HG03108 (cell line): ENCODE results near the gene CFAP91.
"Not testable (repeated sequence)": the region's sequence is repeated elsewhere in the genome, so short reads cannot be mapped to it uniquely, and the experiment has no call there.

Source experiments
- ATAC-seq: cut with Tn5 transposase; IDR thresholded peaks from one replicate; pipeline ENCODE4 v1.9.1; 2021; ENCODE audit warnings: moderate library complexity; ENCODE audit not compliant: unreplicated experiment

Gene CFAP91

DNA sequence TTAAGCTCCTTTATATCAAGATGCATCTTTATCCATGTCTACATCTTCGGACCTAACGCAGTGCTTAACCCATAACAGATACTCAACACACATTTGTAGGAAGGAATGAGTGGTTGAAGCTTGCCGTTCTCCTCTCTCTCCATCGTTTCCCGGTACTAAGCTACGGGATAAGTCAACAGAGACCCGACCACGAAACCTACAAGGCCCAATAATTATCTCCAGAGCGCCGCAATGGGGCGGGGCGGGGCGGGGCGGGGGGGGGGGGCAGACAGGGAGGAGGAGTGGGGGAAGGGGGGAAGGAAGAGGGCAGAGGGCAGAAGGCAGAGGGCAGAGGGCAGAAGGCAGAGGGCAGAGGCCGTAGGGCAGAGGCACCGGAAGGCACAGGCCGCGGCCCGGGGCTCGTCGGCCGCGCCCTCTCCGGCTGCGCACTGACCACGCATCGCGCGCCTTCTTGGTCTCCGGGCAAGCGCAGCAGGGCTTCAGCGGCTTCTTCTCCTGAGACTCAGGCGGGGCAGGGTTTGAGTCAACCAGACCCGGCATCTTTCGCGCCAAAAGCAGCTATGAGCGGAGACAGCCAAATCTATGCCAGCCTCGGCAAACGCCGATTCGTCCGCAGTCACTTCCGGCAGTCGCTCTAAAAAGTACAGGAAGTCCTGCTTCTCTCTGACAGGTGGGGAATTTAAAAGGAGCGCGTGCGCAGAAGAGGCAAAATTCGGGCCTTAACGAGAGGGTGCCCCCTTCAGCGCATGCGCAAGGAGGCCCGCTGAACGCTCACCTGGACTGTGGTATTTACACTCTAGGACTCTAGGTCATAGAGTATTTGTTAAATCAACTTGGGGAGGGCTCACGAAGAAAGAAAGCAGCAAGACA is 25.8 kb upstream of the CFAP91 start, which contains the start of gene COX17:
Gene COX17, minus strand, starts transcription at position 636 of the 870 bp plus-strand sequence. Its CDS starts 96 bp downstream, at position 540.
- ATAC-seq, result peak; percentile 84

DNA sequence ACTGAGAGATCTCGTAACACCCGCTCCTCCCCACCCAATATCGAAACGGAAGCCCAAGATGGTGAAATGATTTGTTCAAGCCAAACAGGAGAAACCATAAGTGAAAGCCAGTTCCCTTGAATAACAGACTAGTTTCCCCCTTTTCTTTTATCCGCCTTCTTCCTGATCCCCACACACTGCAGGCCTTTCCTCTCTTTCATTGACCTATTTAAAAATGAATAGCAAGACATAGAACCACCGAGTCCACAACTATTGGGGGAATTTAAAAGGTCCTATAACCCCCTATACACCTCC is 25.2 kb upstream of the CFAP91 start:
- ATAC-seq, result no peak

DNA sequence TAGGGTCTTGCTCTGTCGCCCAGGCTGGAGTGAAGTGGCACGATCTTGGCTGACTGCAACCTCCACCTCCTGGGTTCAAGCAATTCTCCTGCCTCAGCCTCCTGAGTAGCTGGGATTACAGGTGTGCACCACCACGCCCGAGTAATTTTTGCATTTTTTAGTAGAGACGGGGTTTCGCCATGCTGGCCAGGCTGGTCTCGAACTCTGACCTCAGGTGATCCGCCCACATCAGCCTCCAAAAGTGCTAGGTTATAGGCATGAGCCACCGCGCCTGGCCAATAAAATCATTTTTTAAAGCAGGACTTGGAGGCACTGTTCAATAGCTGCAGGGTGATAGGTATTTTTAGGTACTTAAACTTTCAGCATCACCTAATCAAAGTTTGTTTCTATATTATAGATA is 24.6 kb upstream of the CFAP91 start:
- not testable (repeated sequence) for ATAC-seq

DNA sequence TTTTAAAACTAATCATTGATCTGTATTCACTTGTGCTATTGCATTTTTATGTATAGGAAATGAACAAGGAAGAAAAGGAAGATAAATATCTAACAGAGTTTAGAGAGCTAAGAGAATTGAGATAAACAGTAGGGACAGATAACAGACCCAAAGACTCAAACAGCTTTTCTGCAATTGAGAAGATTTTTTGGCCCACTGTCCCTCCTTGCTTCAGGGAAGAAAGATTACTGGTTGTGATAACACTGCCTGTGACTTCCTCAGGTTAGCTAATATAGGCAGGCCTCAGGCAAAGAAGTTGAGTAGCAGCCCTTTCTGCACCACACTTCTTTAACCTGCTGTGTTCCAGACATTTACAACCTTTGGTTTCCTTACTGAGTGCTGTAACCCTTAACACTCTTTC is 22.9 kb upstream of the CFAP91 start:
- ATAC-seq, result no peak

DNA sequence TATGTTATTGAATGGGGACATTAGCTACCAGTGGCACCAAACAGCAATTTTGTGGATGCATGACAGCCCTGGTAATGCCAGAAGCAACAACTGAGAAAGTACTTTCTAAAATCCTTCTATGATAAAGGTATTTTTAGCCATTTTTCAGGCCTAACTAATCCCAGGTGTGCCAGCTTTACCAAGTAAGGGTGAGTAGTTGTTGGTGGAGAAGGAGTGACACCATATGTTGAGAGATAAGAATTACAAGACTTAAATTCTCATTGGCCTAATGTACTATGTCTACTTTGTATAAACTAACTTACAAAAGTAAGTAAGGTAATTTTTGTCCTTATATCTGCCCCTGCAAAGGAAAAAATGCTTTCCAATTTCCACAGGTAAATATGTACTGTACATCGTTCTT is 21.5 kb upstream of the CFAP91 start:
- ATAC-seq, result peak; percentile 38

DNA sequence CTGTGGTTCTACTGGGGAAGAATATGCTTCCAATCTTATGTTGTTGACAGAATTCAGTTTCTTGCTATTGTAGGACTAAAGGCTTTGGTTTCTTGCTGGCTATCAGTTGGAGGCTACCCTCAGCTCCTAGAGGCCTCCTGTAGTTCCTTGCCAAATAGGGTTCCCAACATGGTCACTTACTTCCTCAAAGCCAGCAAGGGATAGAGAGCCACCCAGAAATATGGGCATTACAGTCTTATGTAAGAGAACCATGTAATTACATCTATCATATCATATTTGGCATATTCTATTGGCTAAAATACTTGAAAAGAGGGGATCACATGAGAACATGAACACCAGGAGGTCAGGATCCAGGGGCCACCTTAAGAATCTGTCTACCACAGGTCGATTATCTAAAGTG is 19.4 kb upstream of the CFAP91 start:
- no peak for ATAC-seq

DNA sequence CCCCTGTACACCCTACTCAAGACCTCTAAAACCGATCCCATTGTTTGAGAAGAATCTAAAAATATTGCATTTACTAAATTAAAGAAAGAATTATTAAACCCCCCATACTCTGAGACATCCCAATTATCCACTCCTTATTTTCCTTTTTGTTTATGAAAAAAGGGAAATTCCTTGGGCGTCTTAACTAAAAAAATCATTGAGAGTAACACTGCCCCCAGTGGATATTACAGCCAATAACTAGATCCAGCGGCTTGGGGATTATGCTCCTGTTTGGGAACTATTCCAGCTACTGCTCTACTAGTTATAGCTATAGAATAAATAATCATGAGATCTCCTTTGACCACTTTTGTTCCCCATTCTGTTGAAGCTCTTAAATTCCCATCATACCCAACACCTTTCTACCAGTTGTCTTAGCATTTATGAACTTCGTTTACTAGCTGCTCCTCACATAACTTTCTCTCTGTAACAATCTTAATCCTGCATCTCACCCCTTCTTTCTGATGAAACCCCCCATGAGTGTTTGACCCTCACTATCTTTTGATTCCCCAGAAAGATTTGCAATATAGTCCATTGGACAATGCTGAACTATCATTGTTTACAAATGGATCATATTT is 12.7 kb upstream of the CFAP91 start:
- no peak for ATAC-seq

DNA sequence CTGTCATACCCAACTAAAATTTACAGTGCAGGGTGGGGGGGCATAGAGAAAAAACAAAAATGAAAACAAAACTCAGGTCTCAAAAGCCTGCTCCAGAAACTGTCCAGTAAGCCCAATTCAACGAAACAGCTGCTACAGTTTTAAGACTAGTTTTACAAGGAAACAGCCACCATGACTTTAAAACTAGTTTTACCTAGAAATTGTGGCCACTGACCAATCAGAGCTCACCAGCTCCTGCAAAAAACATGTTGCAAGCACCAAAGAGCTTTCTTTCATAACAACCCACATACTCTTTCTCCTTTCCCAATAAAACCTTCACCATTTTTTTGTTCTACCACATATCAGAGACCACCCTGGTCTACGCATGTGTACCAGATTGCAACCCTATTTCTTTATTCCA is 7.3 kb upstream of the CFAP91 start:
- no peak for ATAC-seq

DNA sequence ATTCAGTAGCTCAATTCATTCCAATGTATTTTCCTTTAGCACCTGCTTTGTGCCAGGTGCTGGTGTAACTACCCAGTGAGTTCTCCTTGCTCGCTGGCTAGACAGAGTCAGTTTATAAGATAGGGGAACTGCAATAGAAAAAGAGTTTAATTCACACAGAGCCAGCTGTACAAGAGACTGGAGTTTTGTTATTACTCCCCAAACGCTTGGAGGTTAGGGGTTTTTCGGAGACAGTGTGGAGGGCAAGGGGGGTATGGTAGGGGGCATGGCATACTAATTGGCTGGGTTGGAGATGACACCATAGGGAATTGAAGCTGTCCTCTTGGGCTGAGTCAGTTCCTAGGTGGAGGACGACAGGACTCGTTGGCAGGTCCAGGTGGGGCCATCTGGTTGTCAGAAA is 5.4 kb upstream of the CFAP91 start:
- peak; percentile 41 for ATAC-seq

DNA sequence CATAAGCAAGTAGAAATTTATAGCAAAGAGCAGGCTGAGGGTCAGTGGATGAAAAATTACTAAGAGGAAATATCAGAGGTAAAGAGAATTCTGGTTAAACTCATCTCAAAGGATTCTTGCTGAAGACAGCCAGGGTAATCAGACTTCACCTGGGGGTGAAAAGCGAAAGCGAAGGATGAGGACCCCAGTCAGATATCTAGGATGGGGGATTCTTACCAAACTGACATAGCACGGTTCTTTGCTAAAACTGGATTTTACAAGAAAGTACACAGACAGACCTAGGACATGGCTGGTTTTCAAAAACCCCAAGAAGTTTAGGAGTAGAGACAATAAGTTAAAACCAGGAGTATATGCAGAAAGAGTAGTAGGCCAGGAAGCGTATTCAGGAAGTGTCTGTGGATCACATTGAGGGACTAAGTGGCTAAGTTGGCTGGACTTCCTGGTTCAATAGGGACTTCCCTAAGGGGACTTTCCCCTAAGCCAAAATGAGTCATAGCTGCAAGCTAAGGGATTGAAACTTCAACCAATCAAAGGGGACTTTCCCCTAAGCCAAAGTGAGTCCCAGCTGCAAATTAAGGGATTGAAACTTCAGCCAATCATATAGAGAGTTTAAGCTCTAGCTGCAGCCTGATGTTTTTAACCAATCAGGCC is 2.4 kb upstream of the CFAP91 start:
- ATAC-seq, result no peak

DNA sequence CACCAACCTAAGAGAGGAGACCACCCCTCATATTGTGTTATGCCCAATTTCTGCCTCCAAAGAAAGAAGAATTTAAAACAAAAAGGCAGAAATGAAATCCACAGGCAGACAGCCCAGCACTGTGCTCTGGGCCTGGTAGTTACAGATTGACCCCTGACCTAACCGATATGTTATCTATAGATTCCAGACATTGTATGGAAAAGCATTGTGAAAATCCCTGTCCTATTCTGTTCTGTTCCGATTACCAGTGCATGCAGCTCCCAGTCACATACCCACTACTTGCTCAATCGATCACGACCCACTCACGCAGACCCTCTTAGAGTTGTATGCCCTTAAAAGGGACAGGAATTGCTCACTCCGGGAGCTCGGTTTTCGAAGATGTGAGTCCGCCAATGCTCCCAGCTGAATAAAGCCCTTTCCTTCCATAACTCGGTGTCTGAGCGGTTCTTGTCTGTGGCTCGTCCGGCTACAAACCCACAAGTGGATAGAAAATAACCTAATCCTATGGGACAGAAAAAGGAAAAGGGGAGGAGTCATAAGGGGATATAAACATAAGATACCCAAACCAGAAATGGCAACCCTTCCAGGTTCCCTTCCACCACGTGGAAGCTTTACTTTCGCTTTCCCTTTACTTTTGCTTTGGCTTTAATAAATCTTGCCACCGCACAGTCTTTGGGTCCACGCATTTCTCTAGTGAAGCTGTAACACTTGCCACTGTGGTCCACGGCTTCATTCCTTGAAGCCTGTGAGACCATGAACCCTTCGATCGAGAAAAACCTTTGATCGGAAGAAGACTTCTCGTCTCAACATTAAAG is 1.7 kb upstream of the CFAP91 start:
- no peak for ATAC-seq

DNA sequence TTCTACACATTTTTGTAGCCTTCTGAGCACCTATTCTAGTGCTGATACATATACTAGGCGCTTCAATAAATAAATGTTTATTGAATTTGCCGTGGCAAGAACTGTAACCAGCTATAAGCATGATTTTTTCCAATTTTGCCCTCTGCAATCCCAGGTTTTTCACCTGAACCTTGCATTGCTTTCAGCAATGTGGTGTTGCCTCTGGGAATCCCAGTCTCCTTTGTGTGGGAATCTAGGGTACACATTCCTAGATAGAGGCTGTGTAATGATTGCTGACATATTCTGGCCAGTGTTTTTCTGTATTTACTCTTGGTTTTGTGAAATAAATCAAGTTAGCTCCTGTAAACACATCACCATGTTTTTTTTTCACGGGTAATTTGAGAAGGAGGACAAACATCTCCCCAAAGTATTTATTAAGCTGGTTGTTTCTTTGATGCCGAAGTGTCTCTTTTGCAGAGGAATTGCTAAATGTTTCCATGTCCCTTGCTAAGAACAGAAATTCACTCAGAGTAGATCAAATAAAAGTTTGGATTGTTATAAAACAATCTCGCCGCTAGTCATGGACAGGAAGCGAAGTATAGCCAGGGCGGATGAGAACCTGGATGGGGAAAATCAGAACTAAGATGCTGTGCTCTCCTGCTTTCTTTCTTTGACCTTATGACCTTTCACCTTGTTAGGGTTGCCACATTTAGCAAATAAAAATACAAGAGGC is 1.2 kb downstream of the CFAP91 start:
- ATAC-seq, result no peak

DNA sequence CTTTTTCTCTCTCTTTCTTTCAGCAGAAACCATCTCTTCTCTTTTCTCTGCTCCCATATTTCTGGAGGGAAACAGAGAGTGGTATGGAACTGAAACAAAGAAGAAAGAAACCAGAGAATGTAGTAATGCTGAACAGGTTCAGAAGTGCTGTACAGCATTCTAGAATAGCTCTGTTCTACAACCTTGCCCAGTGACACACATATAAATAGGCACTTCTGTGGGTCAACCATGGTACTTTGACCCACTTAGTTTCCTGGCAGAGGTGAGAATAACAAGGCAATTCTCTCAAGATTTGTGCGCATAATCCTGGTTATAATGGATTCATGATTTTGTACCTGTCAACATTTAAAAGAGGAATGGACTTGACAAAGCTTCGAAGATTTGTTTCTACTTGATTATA is 12.3 kb downstream of the CFAP91 start:
- no peak for ATAC-seq

DNA sequence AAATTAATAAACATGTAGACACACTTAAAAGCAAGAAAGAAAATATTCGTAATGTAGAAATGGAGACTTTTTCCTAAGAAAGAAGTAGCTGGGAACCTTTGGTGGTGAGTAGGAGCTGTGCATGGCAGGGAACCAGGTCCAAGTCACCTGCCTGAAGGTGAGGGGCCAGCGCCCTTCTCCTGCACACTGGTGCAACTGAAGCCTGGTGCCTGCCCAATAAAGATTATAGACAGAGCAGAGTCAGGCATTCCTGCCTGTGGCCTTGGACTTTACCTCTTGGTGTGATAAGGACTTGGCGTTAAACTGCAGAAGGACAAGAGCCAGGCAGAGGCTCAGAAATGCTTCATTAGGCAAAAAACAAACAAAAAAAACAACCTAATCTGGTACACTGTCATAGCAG is 14.2 kb downstream of the CFAP91 start:
- no peak for ATAC-seq

DNA sequence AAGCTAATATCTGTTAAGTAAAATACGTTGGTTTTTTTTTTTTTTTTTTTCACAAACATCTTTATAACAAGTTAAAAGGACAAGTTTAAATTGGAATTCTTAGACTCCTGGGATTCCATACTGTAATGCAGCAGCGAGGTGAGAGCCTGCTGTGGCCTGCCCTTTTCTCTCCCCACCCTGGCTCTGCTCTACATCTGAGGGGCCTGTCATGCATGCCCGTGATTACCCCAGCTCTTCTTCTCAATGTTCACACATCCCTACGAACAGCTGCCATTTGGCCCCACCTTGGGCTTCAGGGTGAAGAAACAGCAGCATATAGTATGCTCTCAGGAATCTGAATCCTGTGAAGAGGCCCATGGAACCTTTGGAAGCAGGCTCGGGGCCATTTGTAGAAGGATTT is 14.7 kb downstream of the CFAP91 start:
- ATAC-seq, result no peak

DNA sequence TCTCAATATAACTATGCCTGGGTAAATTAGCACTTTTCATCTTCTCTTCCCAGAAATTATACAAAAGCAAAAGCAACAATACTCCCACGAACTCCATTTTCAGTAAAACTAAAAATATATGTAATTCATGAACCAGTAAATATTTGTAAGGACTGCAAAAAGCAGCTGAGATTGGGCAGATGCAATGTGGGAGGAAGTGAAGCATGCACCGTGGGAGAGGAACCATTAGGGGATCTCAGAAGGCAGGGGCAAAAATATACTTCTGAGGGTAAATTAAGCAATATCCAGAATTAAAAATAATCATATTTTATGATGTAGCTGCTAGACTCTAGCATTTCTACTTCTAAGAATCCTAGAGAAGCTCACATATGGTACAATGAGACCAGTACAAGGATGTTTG is 20.2 kb downstream of the CFAP91 start:
- ATAC-seq, result no peak

DNA sequence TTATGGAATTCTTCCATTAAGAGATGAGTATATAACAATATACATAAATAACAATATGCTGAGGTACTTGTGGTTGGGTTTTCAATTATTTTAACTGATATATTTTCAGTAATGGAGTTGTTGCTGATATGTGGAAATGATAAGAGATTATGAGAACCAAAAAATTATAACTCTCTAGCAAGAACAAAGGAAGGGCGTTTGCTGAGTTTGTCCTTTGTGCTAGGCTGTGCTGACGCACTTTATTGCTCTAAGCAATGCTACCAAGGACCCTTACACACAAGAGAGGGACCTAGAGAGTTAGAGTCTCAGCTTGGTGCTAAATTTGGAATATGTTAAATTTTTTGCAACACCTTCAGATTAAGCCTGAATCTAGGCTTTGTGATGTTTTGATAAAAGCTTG is 24.1 kb downstream of the CFAP91 start:
- no peak for ATAC-seq

DNA sequence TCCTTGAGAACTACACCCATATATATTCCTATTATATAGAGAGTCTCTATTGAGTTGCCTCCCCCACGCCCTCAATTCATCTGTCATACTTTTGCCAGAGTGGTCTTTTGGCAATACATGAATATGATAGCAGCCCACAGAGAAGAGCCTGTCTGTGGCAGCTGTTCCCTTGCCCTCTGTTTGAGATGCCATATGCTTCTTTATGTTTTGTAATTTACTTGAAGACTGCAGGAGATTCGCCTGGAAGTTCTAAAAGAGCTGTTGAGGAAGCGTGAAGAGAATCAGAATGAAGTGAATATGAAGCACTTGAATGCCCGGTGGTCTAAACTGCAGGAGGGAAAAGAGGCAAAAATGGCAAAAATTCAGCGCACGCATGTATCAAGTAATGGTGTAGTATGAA is 27.2 kb downstream of the CFAP91 start:
- ATAC-seq, result no peak

DNA sequence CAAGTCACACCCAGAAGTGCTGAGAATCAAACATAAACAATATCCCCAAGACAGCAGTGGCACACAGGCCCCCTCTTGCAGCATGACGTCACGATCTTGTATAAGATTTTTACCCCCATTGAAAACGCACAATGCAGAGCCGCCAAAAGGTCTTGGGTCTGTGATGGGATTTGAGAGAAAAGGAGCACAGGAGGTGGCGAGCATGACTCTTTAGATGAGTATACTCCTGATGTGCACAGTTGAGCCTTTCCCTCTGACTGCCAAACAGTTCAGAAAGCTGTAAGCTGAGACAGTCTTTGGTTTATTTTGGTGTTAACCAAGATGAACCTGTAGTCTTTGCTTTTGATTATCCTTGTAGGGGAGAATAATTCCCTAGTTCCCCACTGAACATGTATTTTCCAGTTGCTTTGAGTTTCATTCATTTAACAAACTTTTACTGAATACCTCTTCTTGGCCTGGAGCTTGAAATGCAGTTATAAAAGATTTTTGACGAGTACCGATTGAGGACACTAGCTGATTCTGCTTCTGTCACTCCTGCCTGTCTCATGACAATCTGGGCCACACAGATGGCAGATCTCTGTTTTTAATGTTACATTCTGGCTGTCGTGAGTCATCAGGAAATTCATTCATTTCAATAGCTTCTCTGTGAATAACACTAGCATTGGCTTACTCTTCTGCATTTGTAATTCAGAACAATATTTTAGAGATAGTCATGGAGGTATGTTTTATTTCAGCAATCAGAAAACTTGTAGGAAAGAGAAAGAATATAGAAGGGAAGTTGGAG is 28.9 kb downstream of the CFAP91 start:
- ATAC-seq, result no peak

DNA sequence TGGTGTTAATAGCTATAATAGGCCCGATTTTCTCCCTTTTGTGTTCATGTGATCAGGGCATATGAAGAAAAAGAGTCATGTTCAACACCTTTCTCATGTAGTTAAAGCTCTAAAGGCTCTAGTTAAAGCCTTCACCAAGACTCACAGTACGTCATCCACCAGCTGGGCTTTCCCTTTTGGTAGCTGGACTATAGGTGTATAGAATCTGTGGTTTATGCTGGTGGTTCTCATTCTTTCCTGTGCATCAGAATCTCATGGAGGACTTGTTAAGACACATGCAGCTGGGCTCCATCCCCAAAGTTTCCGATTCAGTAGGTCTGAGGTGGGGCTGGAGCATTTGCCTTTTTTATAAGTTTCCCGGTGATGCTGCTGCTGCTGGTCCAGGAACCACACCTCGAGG is 31.0 kb downstream of the CFAP91 start:
- no peak for ATAC-seq
